ENCODE data around the gene URAD. TPM values are rescaled to one million over a fixed set of nuclear protein-coding genes. Genes with fewer than 3 reads are reported as not detected.
A peak's percentile ranks its signal among the peaks of the same experiment; 100 is the strongest.

The URAD gene
- total RNA-seq, 1 donor from 2014 or later: not detected

GRCh38 chr13:27963491-27963890 is 25.0 kb downstream of the URAD start:
- DNase-seq (ENCODE audit: low spot score): no peak
- intact Hi-C loops (cut with DNase I): no loop called here
- no peak for ATAC-seq

- no peak for ATAC-seq
Observed at GRCh38 chr13:27962982-27963381, 25.5 kb downstream of the URAD start.

GRCh38 chr13:27962128-27962841 is 26.2 kb downstream of the URAD start:
- DNase-seq (ENCODE audit: low spot score) (no peak), ATAC-seq (no peak)
- intact Hi-C loops (cut with DNase I): no loop called here

More at GRCh38 chr13:27962982-27963381, 25.5 kb downstream of the URAD start:
- DNase-seq (ENCODE audit: low spot score): no peak
- intact Hi-C loops (cut with DNase I): no loop called here

- intact Hi-C loops (cut with DNase I): no loop called here
- DNase-seq (ENCODE audit: low spot score): no peak
- ATAC-seq: peak; percentile 34
Observed at GRCh38 chr13:27961227-27962085, 27.0 kb downstream of the URAD start.

- intact Hi-C loops (cut with DNase I): no loop called here
- peak; percentile 60 for ATAC-seq
- DNase-seq (ENCODE audit: low spot score): no peak
Observed at GRCh38 chr13:27960362-27961226, 27.9 kb downstream of the URAD start.

- ATAC-seq: no peak
- intact Hi-C loops (cut with DNase I): no loop called here
- no peak for DNase-seq (ENCODE audit: low spot score)
Observed at GRCh38 chr13:27959976-27960361, 28.5 kb downstream of the URAD start.

- intact Hi-C loops (cut with DNase I): no loop called here
- DNase-seq (ENCODE audit: low spot score) (no peak), ATAC-seq (no peak)
Observed at GRCh38 chr13:27956576-27957300, 31.8 kb downstream of the URAD start.

GRCh38 chr13:27955014-27955591 is 33.4 kb downstream of the URAD start:
- DNase-seq (ENCODE audit: low spot score) (no peak), ATAC-seq (no peak)
- intact Hi-C loops (cut with DNase I): no loop called here

GRCh38 chr13:27954406-27954851 is 34.1 kb downstream of the URAD start:
- DNase-seq (ENCODE audit: low spot score) (no peak), ATAC-seq (peak; percentile 56)
- intact Hi-C loops (cut with DNase I): no loop called here

- intact Hi-C loops (cut with DNase I): no loop called here
- peak; percentile 79 for DNase-seq (ENCODE audit: low spot score)
- peak; percentile 92 for ATAC-seq
Observed at GRCh38 chr13:27953676-27954405, 34.7 kb downstream of the URAD start.

GRCh38 chr13:27952876-27953675 is 35.4 kb downstream of the URAD start:
- intact Hi-C loops (cut with DNase I): no loop called here
- ATAC-seq: no peak
- DNase-seq (ENCODE audit: low spot score): no peak

GRCh38 chr13:27942972-27943371 is 45.5 kb downstream of the URAD start:
- ATAC-seq: no peak
- intact Hi-C loops (cut with DNase I): no loop called here

GRCh38 chr13:27933580-27934328 is 54.7 kb downstream of the URAD start:
- intact Hi-C loops (cut with DNase I): no loop called here
- no peak for ATAC-seq
- no peak for DNase-seq (ENCODE audit: low spot score)

More at GRCh38 chr13:27942972-27943371, 45.5 kb downstream of the URAD start:
- DNase-seq (ENCODE audit: low spot score): no peak

- ATAC-seq (no peak), DNase-seq (ENCODE audit: low spot score) (no peak)
- intact Hi-C loops (cut with DNase I): no loop called here
Observed at GRCh38 chr13:27933118-27933517, 55.4 kb downstream of the URAD start.

- no peak for ATAC-seq
- intact Hi-C loops (cut with DNase I): no loop called here
- DNase-seq (ENCODE audit: low spot score): no peak
Observed at GRCh38 chr13:27929868-27930267, 58.6 kb downstream of the URAD start.
